K562 (cell line): Measurements from ENCODE around the gene SRGN. TPM values are rescaled to one million over a fixed set of nuclear protein-coding genes. Genes with fewer than 3 reads are reported as not detected.

ENCODE experiments used
- CBX3 ChIP-seq, 2 experiments: IDR thresholded peaks; 1 replicate in 1 of 2; 2 replicates in 1 of 2; pipeline ENCODE4 v1.6.1; 2012; ENCODE audit warnings: inconsistent platforms in 2 of 2, low read length in 2 of 2, borderline replicate concordance in 1 of 2, control low read depth in 1 of 2
- CC2D1A ChIP-seq: fragments of 450-650 bp; IDR thresholded peaks from 2 replicates; pipeline ENCODE4 v1.6.1; 2017; ENCODE audit warnings: mild to moderate bottlenecking
- CTBP1 ChIP-seq: fragments of 450-650 bp; IDR thresholded peaks from 2 replicates; pipeline ENCODE4 v1.6.1; 2016; ENCODE audit warnings: borderline replicate concordance
- CTCF ChIP-seq, 3 experiments: IDR thresholded peaks in 2 of 3; conservative IDR thresholded peaks in 1 of 3; 2 replicates each; pipeline ENCODE4 v1.5.1; 2011 to 2012; ENCODE audit warnings: low read length in 3 of 3, mild to moderate bottlenecking in 3 of 3, control low read depth in 2 of 3, improper control_type of control experiment in 1 of 3, inconsistent platforms in 1 of 3, low read depth in 1 of 3, mixed read lengths in 1 of 3, moderate library complexity in 1 of 3; ENCODE audit not compliant: insufficient read depth in 2 of 3
- FOXJ2 ChIP-seq: fragments of 200-800 bp; sonication (Bioruptor generic); IDR thresholded peaks from 2 replicates; pipeline ENCODE4 v1.6.1; 2016; ENCODE audit warnings: missing genetic modification characterization, missing compliant biosample characterization
- MAFK ChIP-seq: IDR thresholded peaks from 2 replicates; pipeline ENCODE4 v1.6.1; 2011; ENCODE audit warnings: low read length, improper control_type of control experiment
- MTA3 ChIP-seq: fragments of 450-650 bp; formaldehyde crosslinking; IDR thresholded peaks from 2 replicates; pipeline ENCODE4 v1.6.1; 2017; ENCODE audit warnings: mild to moderate bottlenecking, borderline replicate concordance
- RAD21 ChIP-seq, 2 experiments: fragments of 250-450 bp in 1 of 2; fragments of 450-650 bp in 1 of 2; sonication (Bioruptor Pico) in 1 of 2; formaldehyde crosslinking in 1 of 2; IDR thresholded peaks in 1 of 2; conservative IDR thresholded peaks in 1 of 2; 2 replicates each; pipeline versions ENCODE4 v1.4.0 to v1.8.0; 2020 to 2022; ENCODE audit warnings: mild to moderate bottlenecking in 2 of 2, moderate library complexity in 1 of 2
- YY1 ChIP-seq, 3 experiments: IDR thresholded peaks; 2 replicates each; pipeline ENCODE4 v1.6.1; 2011; ENCODE audit warnings: low read length in 2 of 3, mild to moderate bottlenecking in 2 of 3, moderate library complexity in 2 of 3, borderline replicate concordance in 1 of 3, control low read depth in 1 of 3, low read depth in 1 of 3; ENCODE audit not compliant: insufficient read depth in 3 of 3, insufficient replicate concordance in 2 of 3, control insufficient read depth in 1 of 3, insufficient read length in 1 of 3; ENCODE audit errors: extremely low read depth in 1 of 3
- ZNF175 ChIP-seq: fragments of 200-800 bp; sonication (Bioruptor generic); IDR thresholded peaks from 2 replicates; pipeline ENCODE4 v1.6.1; 2016; ENCODE audit warnings: low read depth, mild to moderate bottlenecking, missing genetic modification characterization, missing compliant biosample characterization
- polyA plus RNA-seq, 8 experiments: library from polyadenylated mRNA; depleted of rRNA in 4 of 8; stranded (reverse) in 5 of 8; unstranded in 3 of 8; fragments of >200 nt; fragmentation: Nextera tagmentation in 2 of 8; fragmentation: Illumina TruSeq in 1 of 8; extraction: Ambion mirVana in 2 of 8; extraction: Trizol in 1 of 8; gene quantifications; 2 replicates each; pipeline versions ENCODE4 v1.2.1 to v1.2.3, GENCODE V29; 2011 to 2014; ENCODE audit warnings: inconsistent platforms in 1 of 8, missing spikeins in 1 of 8
- total RNA-seq, 7 experiments: library from RNA; depleted of rRNA in 6 of 7; stranded (reverse); fragments of >200 nt in 6 of 7; fragmentation: Illumina TruSeq in 2 of 7; extraction: Trizol in 2 of 7; gene quantifications; 2 replicates each; pipeline versions ENCODE4 v1.2.1 to v1.2.3, GENCODE V29; 2011 to 2021; ENCODE audit warnings: low replicate concordance in 1 of 7
- TF ChIP-seq, protein P1 (sequence below): fragments of 450-650 bp; IDR thresholded peaks from 2 replicates; pipeline ENCODE4 v1.7.1; 2018; ENCODE audit warnings: mild to moderate bottlenecking, low read depth; ENCODE audit not compliant: partially characterized antibody
- TF ChIP-seq, protein P2 (sequence below): fragments of 450-650 bp; formaldehyde crosslinking; IDR thresholded peaks from 2 replicates; pipeline ENCODE4 v1.4.0; 2022; ENCODE audit warnings: missing genetic modification characterization
- TF ChIP-seq, protein P3 (sequence below): sonication (generic); formaldehyde crosslinking; IDR thresholded peaks from 2 replicates; pipeline ENCODE4 v1.9.0; 2022; ENCODE audit warnings: mild to moderate bottlenecking, missing genetic modification reagents
- TF ChIP-seq, protein P4 (sequence below): sonication (generic); IDR thresholded peaks from 2 replicates; pipeline ENCODE4 v1.6.1; 2016

SRGN gene
- total and polyA plus RNA-seq, 9 of the 15 experiments (the other 6 are each of a cell fraction or from before 2014, with no cell fraction given), result 136 to 304 (median 180) TPM

DNA sequence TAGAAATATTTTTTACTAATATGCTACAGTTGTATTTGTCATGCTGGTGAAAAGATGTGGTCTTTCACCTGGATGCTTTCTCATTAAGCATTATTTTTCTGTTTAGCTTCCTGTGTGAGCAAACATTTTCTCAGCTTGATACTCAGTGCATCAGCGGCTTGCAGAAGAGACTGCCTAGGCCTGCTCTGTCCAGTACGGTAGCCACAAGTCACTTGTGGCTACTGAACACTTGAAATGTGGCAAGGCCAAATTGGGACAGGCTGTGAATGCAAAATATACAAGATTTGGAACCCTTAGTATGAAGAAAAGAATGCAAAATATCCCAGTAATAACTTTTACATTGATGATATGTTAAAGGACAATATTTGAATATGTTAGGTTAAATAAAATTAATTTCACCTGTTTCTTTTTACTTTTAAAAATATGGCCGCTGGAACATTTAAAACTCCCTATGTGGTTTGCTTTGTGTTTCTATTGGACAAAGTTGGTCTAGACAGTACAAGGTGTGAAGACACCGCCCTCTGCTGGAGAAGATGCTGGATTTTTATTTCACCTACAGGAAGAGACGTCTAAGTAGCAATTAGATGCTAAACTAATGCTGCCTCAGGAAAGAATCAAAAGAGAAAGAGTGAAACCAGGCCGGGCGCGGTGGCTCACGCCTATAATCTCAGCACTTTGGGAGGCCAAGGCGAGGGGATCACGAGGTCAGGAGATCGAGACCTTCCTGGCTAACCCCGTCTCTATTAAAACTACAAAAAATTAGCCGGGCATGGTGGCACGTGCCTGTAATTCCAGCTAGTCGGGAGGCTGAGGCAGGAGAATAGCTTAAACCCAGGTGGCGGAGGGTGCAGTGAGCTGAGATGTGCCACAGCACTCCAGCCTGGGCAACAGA lies 5.3 kb downstream of the SRGN start (continued):
- TF ChIP-seq, protein P1, sequence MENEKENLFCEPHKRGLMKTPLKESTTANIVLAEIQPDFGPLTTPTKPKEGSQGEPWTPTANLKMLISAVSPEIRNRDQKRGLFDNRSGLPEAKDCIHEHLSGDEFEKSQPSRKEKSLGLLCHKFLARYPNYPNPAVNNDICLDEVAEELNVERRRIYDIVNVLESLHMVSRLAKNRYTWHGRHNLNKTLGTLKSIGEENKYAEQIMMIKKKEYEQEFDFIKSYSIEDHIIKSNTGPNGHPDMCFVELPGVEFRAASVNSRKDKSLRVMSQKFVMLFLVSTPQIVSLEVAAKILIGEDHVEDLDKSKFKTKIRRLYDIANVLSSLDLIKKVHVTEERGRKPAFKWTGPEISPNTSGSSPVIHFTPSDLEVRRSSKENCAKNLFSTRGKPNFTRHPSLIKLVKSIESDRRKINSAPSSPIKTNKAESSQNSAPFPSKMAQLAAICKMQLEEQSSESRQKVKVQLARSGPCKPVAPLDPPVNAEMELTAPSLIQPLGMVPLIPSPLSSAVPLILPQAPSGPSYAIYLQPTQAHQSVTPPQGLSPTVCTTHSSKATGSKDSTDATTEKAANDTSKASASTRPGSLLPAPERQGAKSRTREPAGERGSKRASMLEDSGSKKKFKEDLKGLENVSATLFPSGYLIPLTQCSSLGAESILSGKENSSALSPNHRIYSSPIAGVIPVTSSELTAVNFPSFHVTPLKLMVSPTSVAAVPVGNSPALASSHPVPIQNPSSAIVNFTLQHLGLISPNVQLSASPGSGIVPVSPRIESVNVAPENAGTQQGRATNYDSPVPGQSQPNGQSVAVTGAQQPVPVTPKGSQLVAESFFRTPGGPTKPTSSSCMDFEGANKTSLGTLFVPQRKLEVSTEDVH, result peak; percentile 41
- TF ChIP-seq ZNF175 (CRISPR knock-in tag) (no peak), MTA3 (0 out of 2 replicates have a peak, but pooled peaks have one; percentile 22), CTCF (IDR thresholded peaks at IDR 0.05 in 2 of 3, conservative IDR thresholded peaks at IDR 0.05 in 1 of 3; ENCODE audit: insufficient read depth in 2 of 3, low read depth in 1 of 3, low read length in 3 of 3) (peak; percentile 70 to 92 (median 80)), CC2D1A (peak; percentile 60), MAFK (peak; percentile 14; the same call in 1 of the 2 replicates), YY1 (IDR thresholded peaks at IDR 0.05; ENCODE audit: borderline replicate concordance in 1 of 3, control insufficient read depth in 1 of 3, extremely low read depth in 1 of 3, insufficient read depth in 3 of 3, insufficient read length in 1 of 3, insufficient replicate concordance in 2 of 3, low read depth in 1 of 3, low read length in 2 of 3) (peak in 1 of 3 experiments; percentile 37), CTBP1 (0 out of 2 replicates have a peak, but pooled peaks have one; percentile 13), FOXJ2 (tag) (no peak; the same call in 1 of the 2 replicates), CBX3 (IDR thresholded peaks at IDR 0.05; ENCODE audit: borderline replicate concordance in 1 of 2, low read length in 2 of 2) (peak in 1 of 2 experiments; percentile 64; a peak in 1 of 3 replicates), RAD21 (CRISPR knock-in tag; conservative IDR thresholded peaks at IDR 0.05 in 1 of 2, IDR thresholded peaks at IDR 0.05 in 1 of 2) (peak; percentile 96 to 98)
- TF ChIP-seq, protein P2, sequence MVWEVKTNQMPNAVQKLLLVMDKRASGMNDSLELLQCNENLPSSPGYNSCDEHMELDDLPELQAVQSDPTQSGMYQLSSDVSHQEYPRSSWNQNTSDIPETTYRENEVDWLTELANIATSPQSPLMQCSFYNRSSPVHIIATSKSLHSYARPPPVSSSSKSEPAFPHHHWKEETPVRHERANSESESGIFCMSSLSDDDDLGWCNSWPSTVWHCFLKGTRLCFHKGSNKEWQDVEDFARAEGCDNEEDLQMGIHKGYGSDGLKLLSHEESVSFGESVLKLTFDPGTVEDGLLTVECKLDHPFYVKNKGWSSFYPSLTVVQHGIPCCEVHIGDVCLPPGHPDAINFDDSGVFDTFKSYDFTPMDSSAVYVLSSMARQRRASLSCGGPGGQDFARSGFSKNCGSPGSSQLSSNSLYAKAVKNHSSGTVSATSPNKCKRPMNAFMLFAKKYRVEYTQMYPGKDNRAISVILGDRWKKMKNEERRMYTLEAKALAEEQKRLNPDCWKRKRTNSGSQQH (CRISPR knock-in tag), result no peak
- TF ChIP-seq, protein P3, sequence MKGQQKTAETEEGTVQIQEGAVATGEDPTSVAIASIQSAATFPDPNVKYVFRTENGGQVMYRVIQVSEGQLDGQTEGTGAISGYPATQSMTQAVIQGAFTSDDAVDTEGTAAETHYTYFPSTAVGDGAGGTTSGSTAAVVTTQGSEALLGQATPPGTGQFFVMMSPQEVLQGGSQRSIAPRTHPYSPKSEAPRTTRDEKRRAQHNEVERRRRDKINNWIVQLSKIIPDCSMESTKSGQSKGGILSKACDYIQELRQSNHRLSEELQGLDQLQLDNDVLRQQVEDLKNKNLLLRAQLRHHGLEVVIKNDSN, result no peak
- TF ChIP-seq, protein P4, sequence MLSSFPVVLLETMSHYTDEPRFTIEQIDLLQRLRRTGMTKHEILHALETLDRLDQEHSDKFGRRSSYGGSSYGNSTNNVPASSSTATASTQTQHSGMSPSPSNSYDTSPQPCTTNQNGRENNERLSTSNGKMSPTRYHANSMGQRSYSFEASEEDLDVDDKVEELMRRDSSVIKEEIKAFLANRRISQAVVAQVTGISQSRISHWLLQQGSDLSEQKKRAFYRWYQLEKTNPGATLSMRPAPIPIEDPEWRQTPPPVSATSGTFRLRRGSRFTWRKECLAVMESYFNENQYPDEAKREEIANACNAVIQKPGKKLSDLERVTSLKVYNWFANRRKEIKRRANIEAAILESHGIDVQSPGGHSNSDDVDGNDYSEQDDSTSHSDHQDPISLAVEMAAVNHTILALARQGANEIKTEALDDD, result no peak
